HFFc6 (cell line): ENCODE results near the gene BIVM. TPM values are rescaled to one million over a fixed set of nuclear protein-coding genes. Genes with fewer than 3 reads are reported as not detected.
A peak's percentile ranks its signal among the peaks of the same experiment; 100 is the strongest.

ENCODE experiments used
- DNase-seq: peaks from one replicate; pipeline ENCODE4 v3.0.0-alpha.2; 2018
- H3K27ac Mint-ChIP-seq: 2 replicates; pipeline ENCODE4 v1.8.0; 2020; ENCODE audit warnings: mild to moderate bottlenecking, mixed read lengths
- H3K27me3 Mint-ChIP-seq: 2 replicates; pipeline ENCODE4 v1.8.0; 2021; ENCODE audit warnings: mild to moderate bottlenecking, moderate library complexity, mixed read lengths; ENCODE audit not compliant: insufficient read depth
- H3K36me3 Mint-ChIP-seq: 2 replicates; pipeline ENCODE4 v1.8.0; 2021; ENCODE audit warnings: low read depth, mixed read lengths
- H3K4me1 Mint-ChIP-seq: 2 replicates; pipeline ENCODE4 v1.8.0; 2020; ENCODE audit warnings: low read depth, mixed read lengths
- H3K4me3 Mint-ChIP-seq: 2 replicates; pipeline ENCODE4 v1.8.0; 2020; ENCODE audit warnings: mild to moderate bottlenecking, moderate library complexity, mixed read lengths
- H3K9me3 Mint-ChIP-seq: 2 replicates; pipeline ENCODE4 v1.8.0; 2020; ENCODE audit warnings: mild to moderate bottlenecking, mixed read lengths
- total RNA-seq, 6 experiments: library from RNA; stranded (reverse); fragmentation: NEBNext Ultra II Directional; extraction: Animal tissue kit (Norgen Biotek cat#: 25700); gene quantifications; 2 replicates in 1 of 6; 3 replicates in 5 of 6; pipeline ENCODE4 v1.2.3, GENCODE V29; 2021
- TF ChIP-seq, protein P1 (sequence below): fragments of 200-600 bp; sonication (generic); IDR thresholded peaks from 2 replicates; pipeline ENCODE4 v1.5.0; 2021; ENCODE audit warnings: antibody characterized with exemption, mild to moderate bottlenecking

Gene BIVM
- total RNA-seq, 6 experiments from 2014 or later = 16.6 to 24.0 (median 18.9) TPM

DNA sequence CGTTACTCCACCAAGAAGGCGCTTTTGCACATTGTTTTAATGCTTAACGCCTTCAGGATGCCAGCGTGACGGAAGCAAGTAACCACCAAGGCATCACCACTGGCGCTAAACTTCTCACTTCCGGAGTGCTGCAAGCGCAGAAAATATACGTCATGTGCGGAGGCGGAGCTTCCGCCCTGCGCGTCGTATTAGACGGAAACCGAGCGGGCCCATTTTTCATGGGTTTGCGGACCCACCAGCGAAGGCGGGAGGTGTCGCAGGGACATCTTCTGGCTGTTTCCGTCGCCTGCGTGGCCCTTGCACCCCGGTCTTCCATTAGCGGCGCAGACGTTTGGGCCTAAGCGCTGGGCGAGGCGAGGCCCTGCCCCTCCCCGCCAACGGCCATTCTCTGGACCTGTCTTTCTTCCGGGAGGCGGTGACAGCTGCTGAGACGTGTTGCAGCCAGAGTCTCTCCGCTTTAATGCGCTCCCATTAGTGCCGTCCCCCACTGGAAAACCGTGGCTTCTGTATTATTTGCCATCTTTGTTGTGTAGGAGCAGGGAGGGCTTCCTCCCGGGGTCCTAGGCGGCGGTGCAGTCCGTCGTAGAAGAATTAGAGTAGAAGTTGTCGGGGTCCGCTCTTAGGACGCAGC is 46.8 kb downstream of the BIVM start, which contains the start of gene ERCC5:
Gene ERCC5, plus strand, starts transcription at position 403 of the 631 bp plus-strand sequence. CDS start 235 bp downstream, outside the sequence.
- Mint-ChIP-seq H3K27me3 (0 out of 2 replicates have a peak, but pooled peaks cover 2% of the 10 kb centered on the region), H3K27ac (peak within 1 kb of the TSS; percentile 93), H3K36me3 (peaks cover 9% of the 10 kb centered on the region; the same call in 1 of the 2 replicates), H3K4me1 (peaks cover 34% of the 10 kb centered on the region), H3K9me3 (no peaks in the 10 kb centered on the region), H3K4me3 (peak within 1 kb of the TSS; percentile 99)
- TF ChIP-seq, protein P1, sequence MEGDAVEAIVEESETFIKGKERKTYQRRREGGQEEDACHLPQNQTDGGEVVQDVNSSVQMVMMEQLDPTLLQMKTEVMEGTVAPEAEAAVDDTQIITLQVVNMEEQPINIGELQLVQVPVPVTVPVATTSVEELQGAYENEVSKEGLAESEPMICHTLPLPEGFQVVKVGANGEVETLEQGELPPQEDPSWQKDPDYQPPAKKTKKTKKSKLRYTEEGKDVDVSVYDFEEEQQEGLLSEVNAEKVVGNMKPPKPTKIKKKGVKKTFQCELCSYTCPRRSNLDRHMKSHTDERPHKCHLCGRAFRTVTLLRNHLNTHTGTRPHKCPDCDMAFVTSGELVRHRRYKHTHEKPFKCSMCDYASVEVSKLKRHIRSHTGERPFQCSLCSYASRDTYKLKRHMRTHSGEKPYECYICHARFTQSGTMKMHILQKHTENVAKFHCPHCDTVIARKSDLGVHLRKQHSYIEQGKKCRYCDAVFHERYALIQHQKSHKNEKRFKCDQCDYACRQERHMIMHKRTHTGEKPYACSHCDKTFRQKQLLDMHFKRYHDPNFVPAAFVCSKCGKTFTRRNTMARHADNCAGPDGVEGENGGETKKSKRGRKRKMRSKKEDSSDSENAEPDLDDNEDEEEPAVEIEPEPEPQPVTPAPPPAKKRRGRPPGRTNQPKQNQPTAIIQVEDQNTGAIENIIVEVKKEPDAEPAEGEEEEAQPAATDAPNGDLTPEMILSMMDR = no peak; the same call in 1 of the 2 replicates
- DNase-seq = peak; percentile 97

DNA sequence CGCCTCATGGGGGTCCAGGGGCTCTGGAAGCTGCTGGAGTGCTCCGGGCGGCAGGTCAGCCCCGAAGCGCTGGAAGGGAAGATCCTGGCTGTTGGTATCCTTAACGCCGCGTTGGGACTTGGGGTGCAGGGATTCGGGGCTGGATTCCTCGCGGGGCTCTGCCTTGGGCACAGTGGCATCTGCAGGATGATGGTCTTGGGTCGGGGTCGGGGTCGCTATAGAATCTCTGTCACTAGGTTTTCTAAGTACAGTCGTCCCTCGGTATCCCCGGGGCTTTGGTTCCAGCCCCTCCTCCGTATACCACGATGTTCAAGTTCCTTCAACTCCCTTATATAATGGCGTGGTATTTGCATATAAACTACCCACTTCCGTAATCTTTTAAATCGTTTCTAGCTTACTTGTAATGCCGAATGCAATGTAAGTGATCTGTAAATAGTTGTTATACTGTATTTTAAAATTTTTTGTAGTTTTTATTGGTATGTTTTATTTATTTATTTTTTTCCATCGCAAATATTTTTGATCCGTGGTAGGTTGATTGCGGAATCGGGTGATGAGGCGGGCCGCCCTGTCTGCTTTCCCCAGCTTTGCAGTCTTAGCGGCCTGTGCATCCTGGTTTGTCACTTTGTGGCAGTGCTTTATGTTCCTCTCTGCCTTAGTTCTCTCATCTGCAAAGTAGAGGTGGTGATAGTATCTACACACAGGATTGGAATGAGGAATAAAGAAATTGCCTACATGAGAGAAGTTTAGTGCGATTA is 47.5 kb downstream of the BIVM start:
- Mint-ChIP-seq H3K36me3 (peaks cover 9% of the 10 kb centered on the region; the same call in 1 of the 2 replicates), H3K27ac (peak overlapping the region; percentile 93), H3K4me3 (peak overlapping the region; percentile 99), H3K27me3 (0 out of 2 replicates have a peak, but pooled peaks cover 2% of the 10 kb centered on the region), H3K9me3 (no peaks in the 10 kb centered on the region), H3K4me1 (peaks cover 35% of the 10 kb centered on the region)
- TF ChIP-seq, protein P1 = no peak
- peak; percentile 28 for DNase-seq

DNA sequence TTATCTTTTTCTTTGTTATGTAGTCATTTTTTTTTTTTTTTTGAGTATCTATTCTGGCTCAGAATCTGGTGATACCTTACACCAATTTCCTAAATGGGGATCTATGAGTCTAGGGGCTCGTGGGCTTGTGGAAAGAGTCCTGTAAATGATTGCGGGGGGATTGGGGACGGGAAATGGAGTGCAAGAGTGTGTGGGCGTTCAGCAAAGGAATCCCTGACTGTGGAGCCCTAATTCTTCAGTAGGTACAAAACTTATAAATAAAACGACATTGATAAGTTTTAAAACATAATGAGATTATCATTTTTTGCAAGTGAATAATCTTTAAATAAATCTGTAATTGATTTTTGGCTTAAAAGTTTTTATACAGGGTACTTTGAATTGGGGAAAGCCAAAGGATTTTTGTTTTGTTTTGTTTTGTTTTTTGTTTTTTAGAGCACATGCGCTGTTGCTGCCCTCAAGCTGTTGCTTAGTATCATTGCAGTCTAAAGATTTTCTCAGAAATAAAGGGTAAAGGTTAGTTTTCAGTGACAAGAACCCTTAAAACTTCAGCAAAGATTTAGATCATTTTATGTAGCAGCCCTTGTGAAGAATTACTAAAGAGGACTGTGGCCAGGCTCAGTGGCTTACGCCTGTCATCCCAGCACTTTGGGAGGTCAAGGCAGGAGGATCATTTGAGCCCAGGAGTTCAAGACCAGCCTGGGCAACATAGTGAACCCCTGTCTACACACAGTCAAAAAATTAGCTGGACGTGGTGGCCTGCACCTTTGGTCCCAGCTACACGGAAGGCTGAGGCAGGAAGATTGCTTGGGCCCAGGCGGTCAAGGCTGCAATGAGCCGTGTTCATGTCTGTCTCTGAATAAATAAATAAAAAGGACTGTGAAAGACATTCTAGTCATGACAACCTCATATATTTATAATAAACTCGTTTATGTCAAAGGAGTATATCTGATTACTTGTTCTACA is 48.6 kb downstream of the BIVM start:
- Mint-ChIP-seq H3K27ac (peak overlapping the region; percentile 93), H3K4me1 (peaks cover 37% of the 10 kb centered on the region), H3K36me3 (peaks cover 9% of the 10 kb centered on the region; the same call in 1 of the 2 replicates), H3K27me3 (0 out of 2 replicates have a peak, but pooled peaks cover 2% of the 10 kb centered on the region), H3K9me3 (no peaks in the 10 kb centered on the region), H3K4me3 (peak overlapping the region; percentile 99)
- DNase-seq = no peak
- TF ChIP-seq, protein P1 = peak; percentile 83

DNA sequence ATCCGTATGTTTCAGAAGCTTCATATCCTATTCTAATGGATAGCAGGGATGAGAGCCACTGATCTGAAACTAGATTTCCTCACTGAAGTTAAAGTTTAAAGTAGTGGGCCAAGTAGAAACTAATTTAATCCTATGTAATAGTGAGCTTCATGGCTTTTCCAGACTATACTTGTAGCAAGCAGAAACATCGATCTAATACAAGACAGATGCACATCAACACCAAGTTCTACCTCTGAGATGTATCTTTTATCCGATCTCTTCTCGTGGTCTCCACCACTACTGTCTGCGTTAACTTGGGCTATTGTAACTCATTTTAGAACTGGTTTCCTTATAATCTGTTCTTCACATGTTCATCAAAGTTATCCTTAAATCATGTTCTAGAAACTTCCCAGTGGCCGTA is 50.0 kb downstream of the BIVM start:
- H3K4me3 Mint-ChIP-seq = no peak overlapping the region
- H3K9me3 Mint-ChIP-seq = no peaks in the 10 kb centered on the region
- peaks cover 11% of the 10 kb centered on the region for H3K36me3 Mint-ChIP-seq
- TF ChIP-seq, protein P1 = no peak
- DNase-seq = no peak
- H3K27ac Mint-ChIP-seq = peak overlapping the region; percentile 5; the same call in 1 of the 2 replicates
- H3K4me1 Mint-ChIP-seq = peaks cover 41% of the 10 kb centered on the region
- H3K27me3 Mint-ChIP-seq = 0 out of 2 replicates have a peak, but pooled peaks cover 2% of the 10 kb centered on the region

DNA sequence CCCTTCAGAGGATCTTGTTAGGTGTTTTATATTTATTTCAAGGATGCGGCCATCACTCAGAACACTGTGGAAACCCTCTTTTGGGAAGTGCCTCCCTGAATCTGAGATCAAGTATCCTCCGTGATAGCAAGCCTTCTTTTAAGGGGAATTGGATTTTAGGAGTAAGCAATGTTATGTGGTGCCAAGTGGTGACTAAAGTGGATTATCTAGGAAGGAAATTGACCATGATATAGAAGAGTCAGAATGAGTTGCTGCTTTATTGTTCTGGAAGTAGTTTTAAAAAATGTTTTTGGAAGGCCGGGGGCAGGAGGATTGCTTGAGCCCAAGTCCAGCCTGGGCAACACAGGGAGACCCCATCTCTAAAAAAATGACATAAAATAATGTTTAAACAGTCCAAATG is 53.6 kb downstream of the BIVM start:
- H3K4me3 Mint-ChIP-seq = no peak overlapping the region
- no peaks in the 10 kb centered on the region; the same call in 1 of the 2 replicates for H3K27me3 Mint-ChIP-seq
- H3K9me3 Mint-ChIP-seq = no peaks in the 10 kb centered on the region
- H3K4me1 Mint-ChIP-seq = peaks cover 29% of the 10 kb centered on the region
- TF ChIP-seq, protein P1 = no peak
- DNase-seq = no peak
- H3K36me3 Mint-ChIP-seq = peaks cover 22% of the 10 kb centered on the region
- peak overlapping the region; percentile 30; the same call in 1 of the 2 replicates for H3K27ac Mint-ChIP-seq
